Renal pelvis (tissue), 4 donors: ENCODE data around the gene DISP3. TPM values are rescaled to one million over a fixed set of nuclear protein-coding genes. Genes with fewer than 3 reads are reported as not detected.

Experiments used
- DNase-seq: peaks from one replicate; pipeline ENCODE4 v3.0.0-alpha.2; 2013
- polyA plus RNA-seq, 3 donors: library from polyadenylated mRNA; unstranded; fragments of 120-200 nt; gene quantifications; one replicate each; pipeline ENCODE4 v1.2.1, GENCODE V29; 2013; ENCODE audit not compliant: insufficient read length in 3 of 3

The DISP3 gene
- polyA plus RNA-seq, 3 donors = 0.86 to 2.0 (median 1.8) TPM

GRCh38 chr1:11528611-11529261, 49.8 kb downstream of the DISP3 start:
- no peak for DNase-seq

- DNase-seq = no peak
These were observed 50.4 kb downstream of the DISP3 start for GRCh38 chr1:11529330-11529729.

GRCh38 chr1:11529763-11530730, 51.1 kb downstream of the DISP3 start:
- no peak for DNase-seq

- DNase-seq = no peak
These were observed 51.9 kb downstream of the DISP3 start for GRCh38 chr1:11530731-11531311.

- peak; percentile 4 for DNase-seq
These were observed 52.4 kb downstream of the DISP3 start for GRCh38 chr1:11531314-11531870.

- no peak for DNase-seq
These were observed 53.0 kb downstream of the DISP3 start for GRCh38 chr1:11531943-11532342.

GRCh38 chr1:11533790-11534787, 55.1 kb downstream of the DISP3 start:
- DNase-seq = no peak

- no peak for DNase-seq
These were observed 55.9 kb downstream of the DISP3 start for GRCh38 chr1:11534846-11535245.

GRCh38 chr1:11535316-11535715, 56.4 kb downstream of the DISP3 start:
- DNase-seq = no peak

- DNase-seq = no peak
These were observed 57.0 kb downstream of the DISP3 start for GRCh38 chr1:11535761-11536572.

- no peak for DNase-seq
These were observed 57.8 kb downstream of the DISP3 start for GRCh38 chr1:11536573-11537379.

- DNase-seq = no peak
These were observed 58.4 kb downstream of the DISP3 start for GRCh38 chr1:11537380-11537764.

GRCh38 chr1:11537854-11538591, 59.1 kb downstream of the DISP3 start:
- no peak for DNase-seq

- DNase-seq = no peak
These were observed 59.9 kb downstream of the DISP3 start for GRCh38 chr1:11538886-11539285.

GRCh38 chr1:11539850-11540772, 61.2 kb downstream of the DISP3 start:
- no peak for DNase-seq

- DNase-seq = no peak
These were observed 61.8 kb downstream of the DISP3 start for GRCh38 chr1:11540773-11541160.

- DNase-seq = no peak
These were observed 62.3 kb downstream of the DISP3 start for GRCh38 chr1:11541236-11541635.

GRCh38 chr1:11541956-11542355, 63.0 kb downstream of the DISP3 start:
- no peak for DNase-seq
